ENCODE data around the gene ALG12.
A peak's percentile ranks its signal among the peaks of the same experiment; 100 is the strongest.
"Not testable (repeated sequence)": the region's sequence is repeated elsewhere in the genome, so short reads cannot be mapped to it uniquely, and the experiment has no call there.

ALG12 gene

GRCh38 chr22:49946612-49947295 lies 28.5 kb upstream of the ALG12 start:
- H3K4me2 ChIP-seq (ENCODE audit: low read length) = no peak overlapping the region
- no peak for TF ChIP-seq CTCF (IDR thresholded peaks at IDR 0.05; ENCODE audit: low read depth, low read length)
- H3K27ac ChIP-seq (ENCODE audit: low read length) = no peak overlapping the region
- no peak overlapping the region for H2AFZ ChIP-seq (ENCODE audit: low read depth, low read length)
- H4K20me1 ChIP-seq (ENCODE audit: insufficient read depth, low read length) = no peaks in the 10 kb centered on the region
- H3K9ac ChIP-seq (ENCODE audit: low read length) = no peak overlapping the region
- H3K4me1 ChIP-seq (ENCODE audit: low read length) = peaks cover 32% of the 10 kb centered on the region
- no peaks in the 10 kb centered on the region for H3K36me3 ChIP-seq (replicated peaks; ENCODE audit: low read depth, low read length)
- no peaks in the 10 kb centered on the region for H3K79me2 ChIP-seq (ENCODE audit: low read length)
- no peak overlapping the region for H3K4me3 ChIP-seq (ENCODE audit: low read length)
- H3K9me3 ChIP-seq (ENCODE audit: insufficient read depth, low read length) = no peaks in the 10 kb centered on the region
- H3K27me3 ChIP-seq (ENCODE audit: low read depth, low read length) = no peaks in the 10 kb centered on the region

- Histone ChIP-seq H3K4me2 (ENCODE audit: low read length) (peak overlapping the region; percentile 88), H3K4me3 (ENCODE audit: low read length) (peak overlapping the region; percentile 83), H2AFZ (ENCODE audit: low read depth, low read length) (0 out of 2 replicates have a peak overlapping the region, but pooled peaks have one; percentile 86), H3K4me1 (ENCODE audit: low read length) (peaks cover 23% of the 10 kb centered on the region), H3K27ac (ENCODE audit: low read length) (peak overlapping the region; percentile 87), H3K9ac (ENCODE audit: low read length) (peak overlapping the region; percentile 78)
- not testable (repeated sequence) for H4K20me1 ChIP-seq (ENCODE audit: insufficient read depth, low read length); H3K27me3 ChIP-seq (ENCODE audit: low read depth, low read length); H3K79me2 ChIP-seq (ENCODE audit: low read length); H3K36me3 ChIP-seq (replicated peaks; ENCODE audit: low read depth, low read length); H3K9me3 ChIP-seq (ENCODE audit: insufficient read depth, low read length)
These were observed 27.0 kb upstream of the ALG12 start for GRCh38 chr22:49945042-49945794.

DNA sequence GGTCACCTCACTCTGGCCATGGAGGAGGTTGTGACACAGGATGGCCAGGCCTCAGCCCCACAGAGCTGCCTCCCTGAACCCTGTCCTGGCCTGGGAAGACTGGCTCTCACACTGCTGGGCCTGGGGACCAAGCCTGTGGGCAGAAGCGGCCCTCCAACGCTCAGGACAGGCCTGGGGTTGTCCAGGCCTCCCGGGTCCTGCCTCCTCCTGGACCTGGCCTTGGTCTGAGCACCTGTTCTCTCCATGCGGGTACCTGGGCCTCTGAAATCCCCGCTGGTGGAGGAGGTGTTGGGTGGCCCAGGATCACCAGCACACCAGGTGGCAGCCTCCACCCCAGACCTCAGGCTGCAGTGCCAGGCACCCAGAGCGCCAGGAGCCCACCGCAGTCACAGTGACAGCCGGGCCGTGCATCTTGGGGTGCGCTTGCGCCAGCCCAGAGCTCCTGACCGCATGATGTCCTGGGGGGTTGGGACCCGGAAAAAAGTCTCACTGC lies 26.2 kb upstream of the ALG12 start:
- Histone ChIP-seq H3K4me3 (ENCODE audit: low read length) (peak overlapping the region; percentile 83), H3K36me3 (replicated peaks; ENCODE audit: low read depth, low read length) (no peaks in the 10 kb centered on the region), H3K4me1 (ENCODE audit: low read length) (peaks cover 23% of the 10 kb centered on the region), H3K27ac (ENCODE audit: low read length) (peak overlapping the region; percentile 87), H4K20me1 (ENCODE audit: insufficient read depth, low read length) (no peaks in the 10 kb centered on the region), H3K9me3 (ENCODE audit: insufficient read depth, low read length) (no peaks in the 10 kb centered on the region), H3K9ac (ENCODE audit: low read length) (peak overlapping the region; percentile 78), H2AFZ (ENCODE audit: low read depth, low read length) (no peak overlapping the region), H3K79me2 (ENCODE audit: low read length) (no peaks in the 10 kb centered on the region), H3K27me3 (ENCODE audit: low read depth, low read length) (no peaks in the 10 kb centered on the region), H3K4me2 (ENCODE audit: low read length) (peak overlapping the region; percentile 88)
- TF ChIP-seq EZH2phosphoT487 (IDR thresholded peaks at IDR 0.05; ENCODE audit: low read depth) (no peak), CTCF (IDR thresholded peaks at IDR 0.05; ENCODE audit: low read depth, low read length) (peak; percentile 17)

DNA sequence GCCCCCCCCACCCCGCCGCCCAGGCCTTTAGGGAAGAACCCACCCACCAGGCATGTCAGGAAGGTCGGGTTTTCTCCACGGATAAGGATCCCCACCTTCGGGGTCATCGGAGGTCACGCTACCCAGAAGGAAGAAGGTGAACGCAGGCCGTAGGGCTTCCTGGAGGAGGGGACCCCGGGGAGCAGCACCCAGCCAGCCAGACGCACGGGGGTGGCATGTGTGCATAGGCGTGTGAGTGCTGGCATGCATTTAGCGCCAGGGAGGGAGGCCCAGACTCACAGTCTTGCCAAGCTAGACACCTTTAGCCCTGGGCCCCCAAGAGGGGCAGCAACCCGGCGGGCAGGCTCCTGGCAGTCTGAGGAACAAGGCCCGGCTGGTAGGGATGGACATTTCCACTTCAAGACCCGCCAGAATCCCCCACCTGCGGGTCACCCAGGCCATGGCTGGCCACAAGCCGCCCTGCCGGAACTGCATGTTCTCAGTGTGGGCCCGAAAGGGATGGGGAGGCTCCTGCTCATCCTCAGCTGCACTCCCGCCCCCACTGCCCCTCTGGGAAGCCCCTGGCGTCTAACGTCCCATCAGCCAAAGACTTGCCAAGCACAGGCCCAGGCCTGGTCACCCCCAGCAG lies 25.6 kb upstream of the ALG12 start:
- TF ChIP-seq CTCF (IDR thresholded peaks at IDR 0.05; ENCODE audit: low read depth, low read length) (no peak), EZH2phosphoT487 (IDR thresholded peaks at IDR 0.05; ENCODE audit: low read depth) (no peak)
- Histone ChIP-seq H3K4me2 (ENCODE audit: low read length) (peak overlapping the region; percentile 88), H3K36me3 (replicated peaks; ENCODE audit: low read depth, low read length) (no peaks in the 10 kb centered on the region), H3K27me3 (ENCODE audit: low read depth, low read length) (no peaks in the 10 kb centered on the region), H3K9me3 (ENCODE audit: insufficient read depth, low read length) (no peaks in the 10 kb centered on the region), H3K9ac (ENCODE audit: low read length) (peak overlapping the region; percentile 78), H4K20me1 (ENCODE audit: insufficient read depth, low read length) (no peaks in the 10 kb centered on the region), H3K27ac (ENCODE audit: low read length) (peak overlapping the region; percentile 87), H3K4me1 (ENCODE audit: low read length) (peaks cover 23% of the 10 kb centered on the region), H2AFZ (ENCODE audit: low read depth, low read length) (no peak overlapping the region), H3K79me2 (ENCODE audit: low read length) (no peaks in the 10 kb centered on the region), H3K4me3 (ENCODE audit: low read length) (peak overlapping the region; percentile 83)
